HPDE6-E6E7 (cell line): ENCODE data around the gene GARNL3.

Source experiments
- DNase-seq: peaks from one replicate; pipeline ENCODE4 v3.0.0; 2011; ENCODE audit warnings: missing footprints; ENCODE audit errors: extremely low spot score

Gene GARNL3

GRCh38 chr9:127388037-127388855 is 123.7 kb downstream of the GARNL3 start:
- peak; percentile 84 for DNase-seq

- no peak for DNase-seq
These were observed 124.3 kb downstream of the GARNL3 start for GRCh38 chr9:127388856-127389238.

- DNase-seq = no peak
These were observed 125.0 kb downstream of the GARNL3 start for GRCh38 chr9:127389381-127390247.

GRCh38 chr9:127390248-127390545 is 125.6 kb downstream of the GARNL3 start:
- DNase-seq = no peak

GRCh38 chr9:127390563-127390962 is 126.0 kb downstream of the GARNL3 start:
- no peak for DNase-seq

- no peak for DNase-seq
These were observed 127.6 kb downstream of the GARNL3 start for GRCh38 chr9:127392166-127392565.

GRCh38 chr9:127392976-127393375 is 128.4 kb downstream of the GARNL3 start:
- DNase-seq = no peak

GRCh38 chr9:127393645-127394044 is 129.1 kb downstream of the GARNL3 start:
- no peak for DNase-seq

- no peak for DNase-seq
These were observed 131.1 kb downstream of the GARNL3 start for GRCh38 chr9:127395497-127396252.

- no peak for DNase-seq
These were observed 131.8 kb downstream of the GARNL3 start for GRCh38 chr9:127396253-127396807.

GRCh38 chr9:127396808-127397645 is 132.5 kb downstream of the GARNL3 start, which contains the start of gene SLC2A8:
Gene SLC2A8, plus strand, starts transcription at chr9:127397169. Its CDS starts 62 bp downstream, at chr9:127397231.
- DNase-seq = peak; percentile 94

GRCh38 chr9:127397646-127398274 is 133.2 kb downstream of the GARNL3 start:
- no peak for DNase-seq

GRCh38 chr9:127398275-127398647 is 133.7 kb downstream of the GARNL3 start:
- no peak for DNase-seq

- DNase-seq = no peak
These were observed 134.3 kb downstream of the GARNL3 start for GRCh38 chr9:127398715-127399400.

GRCh38 chr9:127399736-127400269 is 135.2 kb downstream of the GARNL3 start:
- DNase-seq = no peak

GRCh38 chr9:127402401-127403090 is 138.0 kb downstream of the GARNL3 start:
- DNase-seq = no peak

GRCh38 chr9:127403507-127404192 is 139.1 kb downstream of the GARNL3 start:
- no peak for DNase-seq

- no peak for DNase-seq
These were observed 140.1 kb downstream of the GARNL3 start for GRCh38 chr9:127404631-127405030.
